GM18951 (cell line): ENCODE results near the gene KRTAP4-9.
"Not testable (repeated sequence)": the region's sequence is repeated elsewhere in the genome, so short reads cannot be mapped to it uniquely, and the experiment has no call there.

ENCODE experiments used
- POLR2A ChIP-seq: IDR thresholded peaks from 4 replicates; pipeline ENCODE4 v1.6.1; 2011; ENCODE audit warnings: mild to moderate bottlenecking; ENCODE audit not compliant: insufficient read length, insufficient read depth; ENCODE audit errors: extremely low read depth
- in situ Hi-C: fragments of 300-500 bp; cut with MboI; formaldehyde crosslinking; loops from one replicate; pipeline ENCODE4 v1.12.0; 2022; ENCODE audit warnings: low sequenced_read_pairs, mixed read lengths, inconsistent platforms; ENCODE audit not compliant: unreplicated experiment

The KRTAP4-9 gene

GRCh38 chr17:41103896-41104295 lies 1.3 kb upstream of the KRTAP4-9 start:
- TF ChIP-seq POLR2A = no peak
- in situ Hi-C loops = no loop called here

DNA sequence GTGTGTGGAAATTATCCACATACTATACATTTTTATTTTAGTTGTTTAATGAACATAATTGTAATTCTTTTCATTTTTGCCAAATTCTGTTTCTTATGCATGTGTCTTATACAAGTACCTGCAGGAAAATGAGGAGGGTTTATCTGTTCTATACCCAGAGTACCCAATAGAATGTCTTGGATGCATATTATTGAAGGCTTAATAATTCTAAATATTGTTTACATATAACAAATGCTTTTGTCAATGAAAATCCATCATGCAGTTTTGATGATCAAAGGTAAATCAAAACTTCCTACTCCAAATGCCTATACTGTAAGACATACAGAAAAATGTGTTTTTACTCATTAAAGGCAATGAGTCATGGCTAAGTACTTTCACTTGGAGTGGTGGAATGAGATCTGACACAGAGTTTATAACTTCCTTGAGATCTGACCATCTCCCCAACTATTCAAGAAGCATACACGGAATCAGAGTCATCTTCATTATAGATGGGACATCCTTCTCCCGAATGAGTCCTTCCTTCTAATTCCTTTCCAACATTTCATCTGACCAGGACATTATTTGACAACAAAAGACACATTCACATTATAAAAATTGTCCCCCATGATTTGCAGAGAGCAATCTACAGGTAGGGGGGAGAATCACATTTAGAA lies 677 bp upstream of the KRTAP4-9 start:
- in situ Hi-C loops = not testable (repeated sequence)

DNA sequence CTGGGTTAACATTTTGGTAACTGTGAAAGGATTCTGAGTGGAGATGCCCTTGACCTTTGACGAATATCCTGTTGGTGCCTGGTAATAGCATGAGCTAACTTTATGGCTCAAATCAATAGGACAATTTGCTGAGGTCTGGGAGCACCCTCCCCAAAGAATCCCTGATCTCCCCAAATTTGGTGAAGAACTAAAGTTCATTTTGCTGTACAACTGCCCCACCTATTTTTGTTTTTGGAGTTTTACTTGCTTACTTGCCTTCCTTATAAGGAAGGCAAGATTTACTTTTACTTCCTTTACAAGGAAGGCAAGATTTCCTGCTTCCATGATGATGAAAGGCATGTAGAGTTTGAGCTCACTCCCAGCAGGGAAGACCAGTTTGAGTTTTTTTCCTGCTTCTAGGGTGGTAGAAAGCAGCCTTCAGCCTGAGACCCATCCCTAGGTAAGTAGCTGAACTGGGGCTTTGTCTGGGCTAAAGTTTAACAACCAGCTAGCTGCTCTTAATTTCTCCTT lies 2.8 kb downstream of the KRTAP4-9 start:
- in situ Hi-C loops = no loop called here
- no peak for TF ChIP-seq POLR2A

DNA sequence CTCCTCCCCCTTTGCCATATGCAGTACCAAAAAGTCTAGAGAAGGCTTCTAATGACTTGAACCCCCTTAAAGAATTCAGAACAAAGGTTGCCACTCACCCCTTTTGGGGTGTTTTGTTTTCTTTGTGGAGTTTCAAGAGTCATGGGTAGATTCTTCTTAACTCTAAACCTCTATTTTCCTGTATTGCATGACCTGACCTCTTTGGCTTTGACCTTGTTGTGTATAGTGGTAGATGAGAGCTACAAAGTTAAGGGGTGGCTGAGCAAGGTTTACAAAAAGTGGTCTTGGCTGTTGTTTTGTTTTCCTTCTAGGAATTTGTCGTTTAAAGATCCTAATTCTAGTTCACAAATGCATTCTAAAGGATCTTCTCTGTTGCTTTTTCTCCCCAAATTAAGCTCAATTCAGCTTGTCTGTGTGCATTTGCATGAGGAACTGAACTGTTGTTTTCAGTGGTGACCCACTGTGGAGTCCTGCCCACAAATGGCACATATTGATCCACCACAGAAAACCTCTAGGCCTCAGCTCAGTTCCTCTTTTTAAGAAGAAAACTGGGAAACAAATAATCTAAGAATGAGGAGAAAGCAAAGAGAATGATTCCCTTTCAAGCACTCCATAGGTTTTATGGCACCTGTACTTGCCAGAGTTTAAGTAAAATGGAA lies 3.7 kb downstream of the KRTAP4-9 start:
- in situ Hi-C loops = not testable (repeated sequence)

- TF ChIP-seq POLR2A = no peak
- in situ Hi-C loops = no loop called here
These were observed 6.1 kb downstream of the KRTAP4-9 start for GRCh38 chr17:41111151-41111885.

DNA sequence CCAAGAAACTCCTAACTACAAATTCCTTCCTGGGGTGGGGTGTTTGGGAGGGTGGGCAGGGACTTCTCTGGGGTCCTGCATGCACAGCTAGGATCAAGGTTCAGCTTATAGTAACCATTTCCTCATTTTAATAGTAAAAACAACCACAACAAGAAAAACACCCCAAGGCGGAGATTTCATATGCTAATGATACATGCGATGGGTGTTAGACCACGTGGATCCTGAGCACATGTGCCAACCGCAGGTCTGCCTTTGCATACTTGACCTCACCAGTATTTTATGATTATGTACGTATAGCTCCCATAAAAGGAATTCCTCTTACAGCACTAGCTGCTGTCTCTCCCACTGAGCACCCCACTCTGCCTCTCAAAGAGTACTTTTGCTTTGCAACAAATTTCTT lies 11.1 kb downstream of the KRTAP4-9 start:
- in situ Hi-C loops = no loop called here
- TF ChIP-seq POLR2A = no peak

GRCh38 chr17:41117846-41118386 lies 12.7 kb downstream of the KRTAP4-9 start, which contains the start of gene KRTAP4-11:
KRTAP4-11 (minus strand) TSS chr17:41118373; CDS start chr17:41118315, 58 bp downstream.
- in situ Hi-C loops = not testable (repeated sequence)

- in situ Hi-C loops = no loop called here
- TF ChIP-seq POLR2A = no peak
These were observed 13.5 kb downstream of the KRTAP4-9 start for GRCh38 chr17:41118721-41119120.

GRCh38 chr17:41119696-41120690 lies 14.8 kb downstream of the KRTAP4-9 start:
- in situ Hi-C loops = not testable (repeated sequence)

GRCh38 chr17:41121742-41122141 lies 16.6 kb downstream of the KRTAP4-9 start:
- in situ Hi-C loops = no loop called here
- TF ChIP-seq POLR2A = no peak

DNA sequence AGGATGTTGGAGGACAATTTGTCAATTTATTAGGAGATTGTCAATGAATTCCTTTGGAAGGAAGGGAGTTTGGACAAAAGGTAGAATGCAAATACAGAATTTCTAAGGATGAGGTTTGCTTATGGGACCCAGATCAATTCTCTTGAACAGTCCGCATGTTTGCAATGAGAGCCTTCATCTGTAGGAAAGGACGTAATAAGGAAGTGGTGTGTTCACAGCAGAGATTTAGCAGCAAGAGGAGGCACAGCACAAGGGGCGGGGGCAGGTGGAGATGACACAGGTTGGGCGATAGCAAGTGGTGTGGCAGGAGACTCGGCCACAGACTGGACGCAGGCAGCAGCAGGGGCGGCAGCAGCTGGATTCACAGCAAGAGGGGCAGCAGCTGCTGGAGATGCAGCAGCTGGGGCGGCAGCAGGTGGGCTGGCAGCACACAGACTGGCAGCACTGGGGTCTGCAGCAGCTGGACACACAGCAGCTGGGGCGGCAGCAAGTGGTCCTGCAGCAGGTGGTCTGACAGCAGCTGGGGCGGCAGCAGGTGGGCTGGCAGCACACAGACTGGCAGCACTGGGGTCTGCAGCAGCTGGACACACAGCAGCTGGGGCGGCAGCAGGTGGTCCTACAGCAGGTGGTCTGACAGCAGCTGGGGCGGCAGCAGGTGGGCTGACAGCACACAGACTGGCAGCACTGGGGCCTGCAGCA lies 18.3 kb downstream of the KRTAP4-9 start:
- in situ Hi-C loops = not testable (repeated sequence)

GRCh38 chr17:41123991-41124371 lies 18.8 kb downstream of the KRTAP4-9 start, which contains the start of gene KRTAP4-12:
KRTAP4-12 (minus strand) TSS chr17:41124182; CDS start chr17:41124122, 60 bp downstream.
- in situ Hi-C loops = not testable (repeated sequence)

DNA sequence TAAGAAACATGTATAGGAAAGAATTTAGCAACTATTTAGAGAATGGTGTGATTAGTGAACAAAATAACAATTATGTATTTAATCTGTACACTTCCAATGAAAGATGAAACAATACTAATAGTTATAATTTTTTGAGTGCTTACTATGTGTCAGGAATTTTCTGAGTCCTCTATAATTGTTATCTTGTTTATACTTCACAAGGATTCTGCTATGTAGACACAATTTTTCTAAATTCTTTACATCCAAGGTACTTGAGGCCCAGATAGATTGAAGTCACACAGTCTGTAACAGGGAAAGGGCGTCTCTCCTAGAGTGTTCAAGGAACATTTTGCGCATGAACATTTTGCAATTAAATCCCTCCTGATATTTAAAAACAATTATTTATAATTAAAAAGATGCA lies 19.9 kb downstream of the KRTAP4-9 start:
- no peak for TF ChIP-seq POLR2A
- in situ Hi-C loops = no loop called here
